Measurements from ENCODE around the gene PNPLA2.

Gene PNPLA2

GRCh38 chr11:798093-798713 is 20.5 kb upstream of the PNPLA2 start, which contains the start of gene SLC25A22:
Gene SLC25A22 (minus strand): TSS chr11:798281. CDS start chr11:795006, 3,275 bp downstream.
- FAIRE-seq, result peak; percentile 37
- DNase-seq (ENCODE audit: low spot score), result peak; percentile 85

DNA sequence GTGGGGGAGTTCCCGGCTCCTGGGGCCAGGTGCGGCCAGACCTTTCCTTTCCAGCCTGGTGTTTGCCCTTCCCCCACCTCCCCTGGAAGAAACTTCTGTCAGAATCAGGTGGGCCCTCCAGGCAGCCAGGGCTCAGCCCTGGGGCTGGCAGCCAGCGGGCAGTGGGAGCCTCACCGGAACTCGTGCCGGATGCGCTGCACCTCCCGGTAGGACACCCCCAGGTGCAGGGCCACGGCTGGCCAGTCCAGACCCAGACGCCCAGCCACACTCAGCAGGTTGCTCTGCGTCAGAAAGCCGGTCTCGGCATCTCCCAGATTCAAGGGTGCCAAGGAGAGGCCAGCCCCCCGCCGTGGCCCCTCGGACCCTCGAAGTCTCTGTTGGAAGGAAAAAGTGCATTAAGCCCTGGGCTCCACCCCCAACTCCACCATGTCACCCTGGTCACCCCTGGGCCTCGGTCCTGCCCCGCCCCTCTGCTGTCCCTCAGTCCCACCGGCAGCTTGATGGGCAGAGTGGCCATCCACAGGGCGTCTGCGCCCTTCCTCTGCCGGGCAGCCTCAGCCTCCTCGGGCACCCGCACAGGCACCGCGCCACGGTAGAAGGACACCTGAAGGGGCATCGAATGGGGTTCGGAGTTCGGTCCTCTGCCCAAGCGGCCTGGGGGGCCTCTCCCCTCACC is 18.9 kb upstream of the PNPLA2 start:
- no peak for DNase-seq (ENCODE audit: low spot score)
- FAIRE-seq, result no peak

DNA sequence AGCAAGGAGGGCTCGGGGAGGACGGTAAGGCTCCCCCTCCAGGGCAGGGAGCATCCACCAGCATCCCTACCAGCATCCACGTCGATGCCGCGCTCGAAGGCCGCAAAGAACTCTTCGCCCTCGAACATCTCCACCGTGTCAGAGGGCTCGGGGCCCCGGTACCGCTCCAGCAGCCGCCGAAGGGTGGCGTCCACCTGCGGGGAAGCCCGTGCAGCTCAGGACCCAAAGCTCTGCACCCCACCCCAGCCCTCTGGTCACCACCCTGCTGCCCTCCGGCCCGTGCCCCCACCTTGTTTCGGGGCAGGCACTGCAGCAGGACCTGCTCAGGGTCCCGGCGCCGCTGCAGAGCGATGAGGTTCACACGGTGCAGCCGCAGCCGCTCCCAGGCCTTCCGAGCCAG is 18.2 kb upstream of the PNPLA2 start:
- DNase-seq (ENCODE audit: low spot score) (no peak), FAIRE-seq (no peak)

GRCh38 chr11:801097-801780 is 17.5 kb upstream of the PNPLA2 start:
- no peak for FAIRE-seq
- no peak for DNase-seq (ENCODE audit: low spot score)

DNA sequence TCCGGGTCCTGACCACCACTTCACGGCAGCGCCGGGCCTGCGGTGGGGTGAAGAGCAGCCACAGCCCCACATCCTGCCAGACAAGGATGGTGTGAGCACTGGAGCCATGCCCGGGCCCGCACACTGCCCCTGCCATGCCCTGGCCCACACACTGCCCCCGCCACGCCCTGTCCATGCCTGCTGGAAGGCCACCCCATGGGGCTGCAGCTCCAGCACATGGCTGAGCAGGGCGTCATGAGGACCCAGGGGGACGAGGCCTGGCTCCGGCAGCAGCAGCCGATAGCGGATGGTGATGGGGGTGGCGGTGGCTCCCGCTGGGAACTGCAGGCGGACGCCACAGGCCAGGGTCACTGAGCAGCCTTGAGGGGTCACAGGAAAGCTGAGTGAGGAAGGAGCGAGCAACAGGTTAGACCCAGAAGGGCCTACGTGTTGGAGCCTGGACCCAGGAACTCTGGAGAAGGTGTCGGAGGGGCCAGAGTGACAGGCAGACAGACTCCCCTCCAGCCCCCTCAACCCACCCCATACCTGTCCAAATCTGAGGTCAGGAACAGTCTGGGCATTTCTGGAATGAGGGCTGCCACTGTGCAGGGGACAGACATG is 16.6 kb upstream of the PNPLA2 start:
- DNase-seq (ENCODE audit: low spot score) (no peak), FAIRE-seq (no peak)

DNA sequence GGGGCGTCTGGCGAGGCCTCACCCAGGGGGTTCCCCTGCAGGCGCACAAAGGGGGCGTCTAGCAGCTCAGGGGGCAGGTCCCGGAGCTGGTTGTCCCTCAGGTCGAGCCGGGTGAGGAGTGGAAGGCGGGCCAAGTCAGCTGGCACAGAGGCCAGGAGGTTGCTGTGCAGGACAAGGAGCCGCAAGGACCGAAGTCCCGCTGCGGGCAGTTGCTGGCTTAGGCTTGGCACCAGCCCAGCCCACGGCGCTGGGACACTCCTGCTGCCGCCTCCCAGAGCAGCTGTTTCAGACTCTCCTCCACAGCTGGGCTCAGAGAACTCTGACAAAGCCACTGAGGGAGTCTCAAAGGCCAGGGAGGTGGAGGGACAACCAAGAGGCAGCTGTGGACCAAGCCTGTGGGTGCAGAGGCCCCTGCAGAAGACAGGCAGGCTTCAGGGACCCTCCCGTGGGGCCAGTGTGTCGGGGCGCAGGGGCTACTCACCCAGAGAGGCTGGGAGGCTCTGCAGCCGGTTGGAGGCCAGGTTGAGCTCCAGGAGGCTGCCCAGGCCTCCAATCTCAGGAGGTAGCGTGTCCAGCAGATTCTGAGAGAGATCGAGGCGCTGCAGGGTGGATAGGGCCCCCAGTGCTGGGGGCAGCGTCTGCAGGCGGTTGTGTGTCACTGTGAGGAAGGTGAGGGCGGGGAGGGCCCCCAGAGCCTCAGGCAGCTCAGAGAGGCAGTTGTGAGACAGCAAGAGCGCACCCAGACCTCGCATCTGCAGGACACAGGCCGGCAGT is 15.8 kb upstream of the PNPLA2 start:
- no peak for FAIRE-seq

GRCh38 chr11:803467-803742 is 15.3 kb upstream of the PNPLA2 start:
- no peak for FAIRE-seq
- DNase-seq (ENCODE audit: low spot score), result no peak

More for the DNA sequence above, 15.8 kb upstream of the PNPLA2 start:
- DNase-seq (ENCODE audit: low spot score), result no peak

- FAIRE-seq (no peak), DNase-seq (ENCODE audit: low spot score) (peak; percentile 11)
Observed at GRCh38 chr11:803770-804598, 14.7 kb upstream of the PNPLA2 start.

- no peak for DNase-seq (ENCODE audit: low spot score)
- FAIRE-seq, result no peak
Observed at GRCh38 chr11:804599-804964, 14.1 kb upstream of the PNPLA2 start.

- FAIRE-seq, result no peak
Observed at GRCh38 chr11:808427-809286, 10.1 kb upstream of the PNPLA2 start.

GRCh38 chr11:809287-810039 is 9.3 kb upstream of the PNPLA2 start, which contains the start of gene RPLP2:
Gene RPLP2 (plus strand): TSS chr11:809967. CDS start chr11:810235, 268 bp downstream.
- FAIRE-seq (peak; percentile 89), DNase-seq (ENCODE audit: low spot score) (peak; percentile 87)

More at GRCh38 chr11:808427-809286, 10.1 kb upstream of the PNPLA2 start:
- no peak for DNase-seq (ENCODE audit: low spot score)

DNA sequence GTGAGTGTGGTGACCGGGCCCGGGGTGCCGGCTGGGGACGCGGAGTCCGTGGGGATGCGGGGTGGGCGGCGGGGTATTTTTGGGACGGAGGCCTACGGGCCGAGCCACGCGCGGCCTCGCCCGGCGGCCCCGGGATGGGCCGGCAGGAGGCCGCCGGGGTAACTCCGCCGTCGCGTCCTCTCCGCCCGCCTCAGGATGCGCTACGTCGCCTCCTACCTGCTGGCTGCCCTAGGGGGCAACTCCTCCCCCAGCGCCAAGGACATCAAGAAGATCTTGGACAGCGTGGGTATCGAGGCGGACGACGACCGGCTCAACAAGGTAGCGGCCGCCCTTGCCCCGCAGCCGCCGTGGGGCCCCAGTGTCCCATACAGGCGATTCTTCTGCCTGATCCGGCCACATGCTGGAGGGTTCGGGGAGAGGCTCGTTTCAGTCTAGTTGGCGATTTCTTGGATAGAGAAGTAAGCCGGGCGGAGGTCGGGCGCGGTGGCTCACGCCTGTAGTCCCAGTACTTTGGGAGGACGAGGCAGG is 8.6 kb upstream of the PNPLA2 start:
- DNase-seq (ENCODE audit: low spot score), result no peak
- no peak for FAIRE-seq

GRCh38 chr11:811446-812245 is 7.1 kb upstream of the PNPLA2 start:
- no peak for DNase-seq (ENCODE audit: low spot score)
- FAIRE-seq, result no peak

DNA sequence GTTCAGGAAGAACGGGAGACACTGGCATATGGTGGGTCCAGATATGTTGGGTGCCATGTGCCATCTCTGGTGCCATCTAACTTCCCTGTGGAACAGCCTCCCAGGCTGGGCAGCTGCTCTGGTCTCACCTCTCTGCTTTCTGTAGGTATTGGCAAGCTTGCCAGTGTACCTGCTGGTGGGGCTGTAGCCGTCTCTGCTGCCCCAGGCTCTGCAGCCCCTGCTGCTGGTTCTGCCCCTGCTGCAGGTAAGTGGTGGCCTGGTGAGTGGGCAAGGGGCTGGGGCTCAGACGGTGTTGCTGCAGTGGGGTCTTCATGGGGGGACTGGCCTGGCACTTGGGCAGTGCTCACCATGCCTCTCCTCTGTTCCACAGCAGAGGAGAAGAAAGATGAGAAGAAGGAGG is 6.3 kb upstream of the PNPLA2 start:
- DNase-seq (ENCODE audit: low spot score) (no peak), FAIRE-seq (no peak)

- FAIRE-seq (no peak), DNase-seq (ENCODE audit: low spot score) (no peak)
Observed at GRCh38 chr11:813072-813455, 5.7 kb upstream of the PNPLA2 start.

- DNase-seq (ENCODE audit: low spot score) (no peak), FAIRE-seq (no peak)
Observed at GRCh38 chr11:813456-814096, 5.1 kb upstream of the PNPLA2 start.

DNA sequence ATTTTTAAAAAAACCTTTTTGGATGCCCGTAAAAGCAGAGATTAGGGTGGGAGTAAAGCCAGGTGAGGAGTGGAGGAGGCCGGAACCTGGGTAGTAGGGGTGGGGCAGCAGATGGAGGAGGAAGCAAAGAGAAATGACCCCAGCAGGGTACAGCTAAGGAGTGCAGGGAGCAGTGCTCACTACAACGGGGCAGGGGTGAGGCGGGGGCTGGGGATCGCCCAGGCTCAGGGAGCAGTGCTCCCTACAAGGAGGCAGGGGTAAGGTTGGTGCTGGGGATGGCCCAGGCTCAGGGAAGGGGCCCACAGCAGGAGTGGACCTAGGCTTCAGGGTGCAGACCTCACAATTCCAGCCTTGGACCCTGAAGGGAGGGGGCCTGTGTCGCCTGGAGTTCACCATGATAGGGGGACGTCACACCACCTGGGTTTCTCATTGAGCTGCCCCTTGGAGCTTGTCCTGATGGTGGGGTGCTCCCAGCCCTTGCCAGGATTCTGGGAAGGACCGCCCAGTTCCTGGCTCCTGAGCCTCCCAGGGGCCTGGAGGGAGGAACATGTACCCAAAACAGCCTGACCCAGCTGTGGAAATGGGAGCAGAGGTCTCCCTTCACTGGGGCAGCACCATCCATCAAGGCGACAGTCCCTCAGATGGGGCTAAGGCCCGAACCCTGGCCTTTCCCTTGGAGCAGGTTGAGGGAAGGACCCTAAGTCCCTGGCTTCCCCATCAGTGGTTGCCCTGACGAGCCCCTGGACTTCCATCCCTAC is 2.9 kb upstream of the PNPLA2 start:
- DNase-seq (ENCODE audit: low spot score) (no peak), FAIRE-seq (no peak)

Measured in urothelium cell line (cell line).